Activated CD4-positive, alpha-beta T cell treated with anti-CD3 and anti-CD28 coated beads, Interleukin-2, amount 50 U/mL, for 24 hours (primary cell): Measurements from ENCODE around the gene CDH13.

Experiments
- DNase-seq, 2 donors: peaks; one replicate each; pipeline ENCODE4 v3.0.0-alpha.2; 2020; ENCODE audit warnings: low read depth in 1 of 2, low spot score in 1 of 2

CDH13 gene

DNA sequence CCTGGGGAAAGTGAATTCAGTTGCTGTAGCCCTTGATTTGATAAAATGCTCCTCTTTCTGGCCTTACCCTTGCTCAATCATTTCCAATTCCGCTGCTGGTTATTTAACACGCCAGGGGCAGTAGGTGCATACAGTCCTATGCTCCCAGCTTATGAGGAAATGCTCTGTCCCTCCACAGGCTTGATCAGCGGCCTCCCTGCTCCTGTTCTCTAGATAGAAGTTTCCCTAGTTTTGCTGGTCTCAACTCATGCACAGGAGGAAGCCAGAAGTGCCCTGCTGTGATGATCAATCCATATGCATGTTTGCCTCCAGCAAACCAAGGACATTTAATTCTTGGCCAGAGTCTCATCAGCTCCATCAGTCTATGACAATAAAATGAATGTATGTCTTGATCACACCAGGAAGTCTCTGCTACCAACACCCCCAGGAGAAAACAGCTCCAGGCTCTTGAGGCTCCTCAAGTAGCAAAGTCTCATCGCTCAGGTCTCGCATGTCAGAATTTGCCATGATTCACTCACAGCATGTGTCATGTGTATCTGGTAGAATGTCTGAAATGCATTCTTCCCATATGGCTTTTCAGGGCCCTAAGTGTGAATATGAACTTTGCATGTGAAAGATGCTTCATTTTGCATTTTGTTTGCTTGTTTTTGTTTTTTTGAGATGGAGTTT lies 208.9 kb downstream of the CDH13 start:
- DNase-seq = no peak

- DNase-seq = no peak
Measured at GRCh38 chr16:82841108-82841507, 214.3 kb downstream of the CDH13 start.

DNA sequence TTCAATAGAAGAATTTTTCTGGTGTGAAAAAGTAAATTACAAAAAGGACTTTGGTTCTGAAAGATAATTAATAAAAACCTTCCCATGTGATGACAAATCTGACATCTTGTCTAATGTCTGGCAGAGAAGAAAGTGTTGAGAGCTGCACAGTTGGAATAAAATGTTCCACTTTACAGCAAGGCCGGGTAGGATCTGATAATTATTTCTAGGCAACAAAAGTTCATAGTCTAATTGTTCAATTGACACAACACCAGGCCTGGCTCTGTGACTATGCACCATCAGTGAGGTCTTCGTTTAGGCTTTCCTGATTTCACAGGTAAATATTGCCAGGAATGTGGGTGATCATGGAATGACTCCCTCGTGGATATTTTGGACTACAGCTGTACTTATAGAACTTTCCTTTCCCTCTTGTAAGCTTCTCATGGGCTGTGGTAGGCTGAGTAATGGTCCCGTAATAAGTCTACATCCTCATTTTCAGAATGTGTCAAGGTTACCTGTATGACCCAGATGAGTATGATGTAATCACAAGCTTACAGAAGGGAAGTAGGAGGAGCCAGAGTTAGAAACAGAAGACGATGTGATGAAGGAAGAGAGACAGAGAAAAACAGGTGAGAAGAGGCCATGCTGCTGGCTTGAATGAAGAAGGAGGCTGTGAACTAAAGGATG lies 217.0 kb downstream of the CDH13 start:
- no peak for DNase-seq

GRCh38 chr16:82845116-82845515 lies 218.3 kb downstream of the CDH13 start:
- DNase-seq = no peak

GRCh38 chr16:82846806-82847205 lies 220.0 kb downstream of the CDH13 start:
- no peak for DNase-seq

- DNase-seq = no peak
Measured at GRCh38 chr16:82848013-82848412, 221.2 kb downstream of the CDH13 start.

DNA sequence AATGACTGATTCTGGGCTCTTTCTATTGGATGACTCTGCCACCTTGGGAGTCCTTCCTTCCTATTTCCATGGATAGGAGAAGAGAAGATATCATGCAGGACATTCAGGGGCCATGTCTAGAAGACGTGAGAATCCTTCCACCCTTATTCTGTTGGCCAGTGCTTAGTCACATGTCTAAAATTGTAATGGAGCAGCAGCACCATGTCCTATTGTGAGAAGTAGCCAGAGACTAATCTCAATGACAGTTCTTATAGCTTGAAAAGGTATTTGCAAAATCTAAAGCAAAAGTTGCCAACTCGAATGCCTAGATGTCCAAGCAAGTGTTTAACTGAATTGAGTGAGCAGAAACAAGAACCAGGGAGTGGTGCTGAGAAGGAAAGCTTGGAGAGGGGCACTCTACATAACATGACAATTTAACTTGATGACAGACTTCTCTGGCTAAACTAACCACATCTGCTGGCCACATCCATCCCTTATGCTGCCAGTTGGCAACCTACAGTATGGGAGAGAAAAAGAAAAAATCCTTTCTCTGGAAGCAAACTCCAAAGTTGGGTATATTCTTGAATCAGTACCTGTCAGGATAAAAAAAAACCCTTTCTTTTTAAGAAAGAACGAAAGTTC lies 225.7 kb downstream of the CDH13 start:
- no peak for DNase-seq

GRCh38 chr16:82855471-82855870 lies 228.7 kb downstream of the CDH13 start:
- no peak for DNase-seq

GRCh38 chr16:82857693-82858365 lies 231.1 kb downstream of the CDH13 start:
- no peak for DNase-seq

DNA sequence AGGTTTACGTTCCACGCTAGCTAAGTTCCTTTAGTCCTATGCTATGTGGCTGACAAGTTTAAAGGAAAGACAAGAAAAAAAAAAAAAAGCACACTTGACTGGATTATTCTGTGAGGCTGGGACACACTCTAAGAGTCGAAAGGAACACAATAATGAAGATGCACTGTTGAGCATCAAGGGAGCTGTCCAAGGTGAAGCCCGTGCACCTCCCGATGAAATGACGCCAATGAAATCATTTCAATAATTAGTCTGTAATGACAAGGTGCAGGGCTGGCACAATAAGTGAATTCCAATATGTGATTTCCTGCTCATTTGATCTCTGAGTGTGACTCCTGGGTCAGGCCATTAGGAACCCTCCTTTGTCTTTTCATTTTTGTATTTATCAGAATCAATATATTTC lies 232.9 kb downstream of the CDH13 start:
- no peak for DNase-seq

DNA sequence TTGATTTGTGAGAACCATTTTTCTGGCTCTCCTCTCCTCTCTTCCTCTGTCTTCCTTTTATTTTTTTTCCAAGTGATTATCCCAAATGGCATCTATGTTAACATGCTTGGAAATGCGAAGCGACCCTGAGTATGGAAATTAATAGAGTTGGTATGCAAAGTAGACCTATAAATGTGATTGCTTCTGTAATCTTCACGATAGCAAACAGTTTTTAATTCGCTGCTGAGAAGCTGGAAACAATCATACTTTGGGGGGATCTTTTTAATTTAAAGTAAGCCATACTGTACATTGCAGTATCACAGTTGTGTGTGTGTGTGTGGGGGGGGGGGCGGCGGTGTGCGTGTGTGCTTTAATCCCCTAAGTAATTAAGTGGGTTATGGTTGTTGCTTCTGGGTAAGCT lies 233.3 kb downstream of the CDH13 start:
- DNase-seq = no peak

- no peak for DNase-seq
Measured at GRCh38 chr16:82862057-82862456, 235.3 kb downstream of the CDH13 start.

DNA sequence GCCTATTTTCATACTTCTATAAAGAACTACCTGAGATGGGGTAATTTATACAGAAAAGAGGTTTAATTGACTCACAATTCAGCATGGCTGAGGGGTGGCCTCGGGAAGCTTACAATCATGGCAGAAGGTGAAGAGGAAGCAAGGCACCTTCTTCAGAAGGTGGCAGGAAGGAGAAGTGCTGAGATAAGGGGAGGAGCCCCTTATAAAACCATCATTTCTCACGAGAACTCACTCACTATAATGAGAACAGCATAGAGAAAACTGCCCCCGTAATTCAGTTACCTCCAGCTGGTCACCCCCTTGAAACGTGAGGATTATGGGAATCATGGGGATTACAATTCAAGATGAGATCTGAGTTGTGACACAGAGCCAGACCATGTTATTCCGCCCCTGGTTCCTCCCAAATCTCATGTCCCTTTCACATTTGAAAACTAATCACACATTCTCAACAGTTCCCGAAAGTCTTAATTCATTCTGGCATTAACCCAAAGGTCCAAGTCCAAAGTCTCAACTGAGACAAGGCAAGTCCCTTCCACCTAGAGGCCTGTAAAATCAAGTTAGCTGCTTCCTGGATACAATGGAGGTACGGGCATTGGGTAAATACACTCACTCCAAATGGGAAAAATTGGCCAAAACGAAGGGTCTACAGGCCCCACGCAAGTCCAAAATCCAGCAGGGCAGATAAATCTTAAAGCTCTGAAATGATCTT lies 237.7 kb downstream of the CDH13 start:
- no peak for DNase-seq

DNA sequence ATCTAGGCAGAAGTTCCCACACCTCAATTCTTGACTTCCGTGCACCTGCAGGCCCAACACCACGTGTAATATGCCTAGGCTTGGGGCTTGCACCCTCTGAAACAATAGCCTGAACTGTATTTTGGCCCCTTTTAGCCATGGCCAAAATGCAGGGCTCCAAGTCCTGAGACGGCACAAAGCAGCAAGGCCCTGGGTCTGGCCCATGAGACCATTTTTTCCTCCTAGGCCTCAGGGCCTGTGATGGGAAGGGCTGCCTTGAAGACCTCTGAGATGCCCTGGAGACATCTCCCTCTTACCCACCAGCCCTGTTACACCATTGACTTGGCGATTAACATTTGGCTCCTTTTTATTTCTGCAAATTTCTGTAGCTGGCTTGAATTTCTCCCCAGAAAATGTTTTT lies 238.6 kb downstream of the CDH13 start:
- DNase-seq = no peak

GRCh38 chr16:82867485-82867884 lies 240.7 kb downstream of the CDH13 start:
- no peak for DNase-seq

GRCh38 chr16:82874271-82874670 lies 247.5 kb downstream of the CDH13 start:
- no peak for DNase-seq

DNA sequence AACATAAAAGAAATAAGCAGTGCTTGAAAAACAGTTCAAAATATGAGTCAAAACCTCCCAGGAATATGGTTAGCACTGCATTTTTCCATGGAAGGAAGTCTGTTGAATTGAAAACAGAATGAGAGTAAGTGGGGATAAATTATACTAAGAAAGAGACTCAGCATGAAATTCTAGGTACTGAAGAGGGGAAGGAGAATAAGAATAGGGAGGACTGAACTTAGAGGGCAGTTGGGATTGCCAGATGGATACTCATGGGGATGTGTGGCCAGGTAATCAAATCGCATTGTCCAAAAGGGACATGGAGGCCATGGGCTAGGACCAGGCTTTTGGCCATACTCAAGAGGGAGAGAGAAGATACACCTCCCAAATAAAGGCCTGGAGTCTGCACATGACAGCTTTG lies 247.9 kb downstream of the CDH13 start:
- no peak for DNase-seq

DNA sequence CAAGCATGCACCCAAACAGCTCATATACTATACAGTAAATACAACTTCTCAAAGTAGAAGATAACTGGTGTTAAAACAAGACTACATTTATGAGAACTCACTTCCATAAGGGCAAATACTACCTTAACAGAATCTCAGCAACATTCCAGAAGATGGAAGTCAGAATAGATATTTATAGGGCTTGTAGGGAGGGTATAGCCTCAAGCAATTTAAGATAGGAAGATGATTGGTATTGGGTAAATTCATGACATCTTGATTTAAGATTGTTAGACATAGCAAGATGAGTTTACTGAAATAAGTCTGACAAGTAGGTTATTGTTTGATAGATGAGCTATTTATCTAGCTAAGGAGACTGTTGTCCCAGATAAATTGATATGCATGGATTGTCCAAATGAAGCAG lies 250.2 kb downstream of the CDH13 start:
- no peak for DNase-seq

- no peak for DNase-seq
Measured at GRCh38 chr16:82878466-82878865, 251.7 kb downstream of the CDH13 start.

DNA sequence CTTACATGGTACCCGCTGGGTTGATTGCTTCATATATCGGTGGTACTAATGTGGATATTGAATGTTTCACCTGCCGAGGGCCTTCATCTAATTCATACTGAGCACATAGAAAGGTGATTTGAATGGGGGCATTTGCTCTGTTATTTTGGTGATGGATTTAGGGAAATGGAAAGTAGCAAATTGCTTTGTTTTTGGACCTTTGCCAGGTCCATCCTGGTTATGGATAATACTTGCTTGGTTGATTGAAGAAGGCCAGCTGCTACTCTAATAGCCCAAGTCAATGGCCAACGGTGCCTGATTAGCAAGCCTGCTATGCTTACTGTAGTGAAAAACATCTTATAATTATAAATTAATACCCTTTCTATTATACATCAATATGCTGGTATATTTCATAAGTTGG lies 253.6 kb downstream of the CDH13 start:
- no peak for DNase-seq

DNA sequence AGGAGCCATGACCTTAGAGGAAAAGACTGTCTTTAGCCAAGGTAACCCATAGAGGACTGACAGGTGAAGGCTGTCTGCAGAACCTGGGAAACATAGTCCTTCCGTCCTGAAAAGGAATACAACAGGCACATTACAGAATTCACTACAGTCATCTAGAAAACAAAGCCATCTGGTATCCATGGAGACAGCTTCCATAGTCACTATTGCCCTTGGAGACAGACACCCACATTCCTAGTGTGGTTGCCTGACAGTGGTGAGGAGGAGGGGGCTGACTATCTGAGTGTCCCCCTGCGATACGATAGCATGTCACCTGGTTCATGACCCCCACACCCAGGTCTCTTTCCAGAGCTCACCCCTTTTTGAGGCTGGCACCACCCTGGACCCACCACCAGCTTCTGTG lies 254.7 kb downstream of the CDH13 start:
- no peak for DNase-seq
